Measurements from ENCODE around the gene METTL9. TPM values are rescaled to one million over a fixed set of nuclear protein-coding genes. Genes with fewer than 3 reads are reported as not detected.
"Not testable (repeated sequence)": the region's sequence is repeated elsewhere in the genome, so short reads cannot be mapped to it uniquely, and the experiment has no call there.

METTL9 gene
- total RNA-seq, 1 experiment from 2014 or later, result 135 TPM

GRCh38 chr16:21634216-21634615, 34.8 kb downstream of the METTL9 start:
- DNase-seq (ENCODE audit: low read depth), result no peak

- DNase-seq (ENCODE audit: low read depth), result not testable (repeated sequence)
Observed at GRCh38 chr16:21635694-21636093, 36.3 kb downstream of the METTL9 start.

- no peak for DNase-seq (ENCODE audit: low read depth)
Observed at GRCh38 chr16:21637032-21637968, 37.9 kb downstream of the METTL9 start.

- DNase-seq (ENCODE audit: low read depth), result peak; percentile 79
Observed at GRCh38 chr16:21638573-21638975, 39.2 kb downstream of the METTL9 start.

- no peak for DNase-seq (ENCODE audit: low read depth)
Observed at GRCh38 chr16:21639493-21639892, 40.1 kb downstream of the METTL9 start.

- DNase-seq (ENCODE audit: low read depth), result no peak
Observed at GRCh38 chr16:21641916-21642315, 42.5 kb downstream of the METTL9 start.

- no peak for DNase-seq (ENCODE audit: low read depth)
Observed at GRCh38 chr16:21642861-21643260, 43.5 kb downstream of the METTL9 start.

GRCh38 chr16:21643785-21644184, 44.4 kb downstream of the METTL9 start:
- DNase-seq (ENCODE audit: low read depth), result no peak

GRCh38 chr16:21644674-21645073, 45.3 kb downstream of the METTL9 start:
- no peak for DNase-seq (ENCODE audit: low read depth)

GRCh38 chr16:21645261-21645721, 45.9 kb downstream of the METTL9 start:
- no peak for DNase-seq (ENCODE audit: low read depth)

GRCh38 chr16:21646091-21646490, 46.7 kb downstream of the METTL9 start:
- no peak for DNase-seq (ENCODE audit: low read depth)

GRCh38 chr16:21646721-21647561, 47.6 kb downstream of the METTL9 start:
- DNase-seq (ENCODE audit: low read depth), result peak; percentile 83

- no peak for DNase-seq (ENCODE audit: low read depth)
Observed at GRCh38 chr16:21647562-21648164, 48.3 kb downstream of the METTL9 start.

GRCh38 chr16:21649826-21650406, 50.5 kb downstream of the METTL9 start:
- not testable (repeated sequence) for DNase-seq (ENCODE audit: low read depth)

GRCh38 chr16:21650521-21650920, 51.1 kb downstream of the METTL9 start:
- no peak for DNase-seq (ENCODE audit: low read depth)

- no peak for DNase-seq (ENCODE audit: low read depth)
Observed at GRCh38 chr16:21651515-21651914, 52.1 kb downstream of the METTL9 start.

GRCh38 chr16:21652453-21652852, 53.1 kb downstream of the METTL9 start, which contains the start of gene IGSF6:
Gene IGSF6, minus strand, starts transcription at chr16:21652608. Its CDS starts 10 bp downstream, at chr16:21652598.
- DNase-seq (ENCODE audit: low read depth), result no peak

- DNase-seq (ENCODE audit: low read depth), result no peak
Observed at GRCh38 chr16:21653571-21653970, 54.2 kb downstream of the METTL9 start.

- DNase-seq (ENCODE audit: low read depth), result no peak
Observed at GRCh38 chr16:21654466-21654865, 55.1 kb downstream of the METTL9 start.

- DNase-seq (ENCODE audit: low read depth), result no peak
Observed at GRCh38 chr16:21654881-21655280, 55.5 kb downstream of the METTL9 start.
